HG02623 (cell line): Measurements from ENCODE around the gene ACYP2.
"Not testable (repeated sequence)": the region's sequence is repeated elsewhere in the genome, so short reads cannot be mapped to it uniquely, and the experiment has no call there.

Source experiments
- ATAC-seq: cut with Tn5 transposase; IDR thresholded peaks from one replicate; pipeline ENCODE4 v1.9.1; 2021; ENCODE audit warnings: moderate library complexity; ENCODE audit not compliant: unreplicated experiment

The ACYP2 gene

DNA sequence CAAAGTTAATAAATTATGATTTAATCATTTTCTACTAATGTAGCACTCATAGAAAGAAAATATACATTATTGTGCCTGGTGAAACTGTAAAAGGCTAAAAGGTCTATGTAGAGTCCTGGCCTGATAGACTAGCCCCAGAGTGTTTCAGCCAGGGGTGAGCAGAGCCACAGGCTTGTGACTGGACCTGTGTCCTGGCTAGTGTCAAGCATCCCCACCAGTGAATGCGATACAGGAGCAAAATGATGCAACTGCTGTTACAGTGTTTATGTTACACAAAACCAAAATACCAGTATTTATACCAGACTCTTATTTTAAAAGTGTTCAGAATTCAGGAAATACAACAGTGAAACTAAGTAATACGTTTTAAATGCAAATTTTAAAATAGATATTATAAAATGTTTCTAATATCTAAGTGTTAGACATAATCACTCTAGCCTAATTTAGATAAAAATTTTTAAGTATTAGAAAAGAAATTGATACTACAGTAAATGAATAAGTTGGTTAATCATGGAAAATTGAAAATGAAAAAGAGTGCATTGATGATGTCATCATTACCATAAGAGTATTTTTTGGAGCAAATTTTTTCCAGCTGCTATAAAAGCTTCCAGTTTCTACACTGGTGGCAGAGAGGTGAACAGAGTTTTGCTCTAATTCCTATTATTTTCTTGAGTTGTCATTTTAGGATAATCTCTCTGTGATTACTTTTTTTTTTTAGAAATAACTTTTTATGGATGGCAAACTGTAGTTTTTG, 146.8 kb downstream of the ACYP2 start:
- ATAC-seq: no peak

DNA sequence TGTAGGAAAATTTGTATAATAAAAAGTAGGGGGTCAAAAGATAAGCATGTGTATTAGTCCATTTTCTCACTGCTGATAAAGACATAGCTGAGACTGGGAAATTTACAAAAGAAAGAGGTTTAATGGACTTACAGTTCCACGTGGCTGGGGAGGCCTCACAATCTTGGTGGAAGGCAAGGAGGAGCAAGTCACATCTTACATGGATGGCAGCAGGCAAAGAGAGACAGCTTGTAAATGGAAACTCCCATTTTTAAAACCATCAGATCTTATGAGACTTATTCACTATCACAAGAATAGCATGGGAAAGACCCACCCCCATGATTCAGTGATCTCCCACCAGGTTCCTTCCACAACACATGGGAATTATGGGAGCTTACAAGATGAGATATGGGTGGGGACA, 149.7 kb downstream of the ACYP2 start:
- ATAC-seq: not testable (repeated sequence)

DNA sequence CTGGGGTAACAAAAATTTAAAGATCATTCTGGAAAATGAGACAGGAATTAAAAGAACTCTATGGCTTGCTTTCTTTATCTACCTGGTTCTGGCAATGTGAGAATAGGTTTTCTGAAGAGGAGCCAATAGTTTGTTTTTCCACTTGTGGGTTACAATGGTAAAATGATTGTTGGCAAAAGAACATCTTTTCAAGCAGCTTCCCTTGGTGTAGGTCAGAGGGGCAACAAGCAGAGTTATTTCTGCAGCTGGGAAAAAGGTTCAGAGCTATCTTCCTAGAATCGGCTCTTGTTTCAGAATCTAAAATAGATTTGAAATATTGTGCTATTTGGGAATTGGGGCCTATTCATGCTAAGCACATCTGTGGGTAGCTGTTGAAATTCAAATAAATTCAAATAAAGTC, 152.2 kb downstream of the ACYP2 start:
- no peak for ATAC-seq

DNA sequence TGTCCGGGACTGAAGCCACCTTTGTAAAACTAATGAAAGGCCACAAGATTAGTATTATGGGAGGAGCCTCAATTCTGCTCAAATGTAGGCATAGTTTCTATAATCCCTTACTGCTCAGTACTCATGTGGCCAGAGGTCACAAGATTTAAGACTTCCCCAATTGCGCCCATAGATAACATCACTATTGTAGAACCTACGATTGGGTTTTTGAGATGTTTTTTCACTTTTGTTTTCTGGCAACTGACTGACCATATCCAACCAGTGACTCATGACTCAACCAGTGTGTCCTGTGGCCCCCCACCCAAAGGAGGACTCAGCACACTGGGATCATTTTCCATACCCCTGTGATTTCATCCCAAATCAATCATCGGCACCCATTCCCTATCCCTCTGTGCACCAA, 155.8 kb downstream of the ACYP2 start:
- ATAC-seq: no peak

DNA sequence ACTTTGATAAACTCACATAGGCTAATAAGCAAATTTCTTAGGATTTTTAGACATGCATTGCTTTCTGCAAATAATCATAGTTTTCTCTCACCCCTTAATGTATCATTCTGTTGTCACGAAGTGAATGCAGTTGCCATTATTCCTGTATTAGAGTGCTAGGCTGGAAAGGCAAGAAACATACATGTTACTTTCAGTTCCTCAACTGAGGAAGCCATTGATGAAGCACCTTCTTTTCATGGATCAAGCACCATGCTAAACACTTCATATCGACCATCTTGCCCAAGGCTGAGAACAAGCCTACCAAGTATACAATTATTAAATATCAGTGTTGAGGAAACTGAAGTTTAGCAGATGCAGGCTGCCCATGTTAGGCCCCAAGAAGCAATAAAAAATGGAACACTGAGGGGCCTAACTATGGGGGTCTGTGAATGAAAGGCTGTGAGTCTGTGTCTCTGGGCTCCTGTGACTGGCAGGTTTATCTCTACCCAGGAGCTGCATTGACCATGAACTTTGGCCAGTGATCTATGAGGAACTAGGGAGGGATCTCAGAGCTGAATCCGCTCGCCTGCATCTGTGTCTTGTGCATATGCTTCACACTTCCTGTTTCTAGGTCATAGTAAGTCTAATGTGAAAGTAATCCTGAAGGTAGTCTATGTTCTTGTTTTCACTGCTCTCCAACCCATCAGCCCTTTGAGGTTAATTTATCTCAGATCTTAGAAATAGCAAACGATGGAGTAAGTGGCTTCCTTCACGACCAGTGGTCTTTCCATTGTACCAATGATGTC, 156.6 kb downstream of the ACYP2 start:
- ATAC-seq: peak; percentile 90

DNA sequence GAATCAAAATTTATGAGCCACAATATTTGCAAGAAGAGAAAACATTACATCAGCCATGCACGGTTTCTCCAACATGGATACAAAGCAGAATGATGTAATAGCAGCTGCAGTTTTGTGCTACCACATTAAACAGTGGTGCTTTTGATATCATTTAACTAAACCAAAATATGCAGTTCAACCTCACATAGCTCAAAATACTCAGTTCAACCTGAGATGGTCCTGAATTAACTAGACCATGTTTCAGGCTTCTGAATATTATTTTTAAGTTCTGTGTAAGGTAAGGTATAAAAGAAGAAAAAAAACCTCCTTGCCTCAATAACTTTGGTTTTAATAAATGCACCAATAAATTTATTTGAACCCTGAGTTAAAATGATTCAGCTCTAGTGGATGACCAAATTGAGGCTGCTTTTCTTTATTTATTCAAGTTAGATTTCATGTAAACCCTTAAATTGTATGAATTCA, 159.4 kb downstream of the ACYP2 start:
- ATAC-seq: no peak

DNA sequence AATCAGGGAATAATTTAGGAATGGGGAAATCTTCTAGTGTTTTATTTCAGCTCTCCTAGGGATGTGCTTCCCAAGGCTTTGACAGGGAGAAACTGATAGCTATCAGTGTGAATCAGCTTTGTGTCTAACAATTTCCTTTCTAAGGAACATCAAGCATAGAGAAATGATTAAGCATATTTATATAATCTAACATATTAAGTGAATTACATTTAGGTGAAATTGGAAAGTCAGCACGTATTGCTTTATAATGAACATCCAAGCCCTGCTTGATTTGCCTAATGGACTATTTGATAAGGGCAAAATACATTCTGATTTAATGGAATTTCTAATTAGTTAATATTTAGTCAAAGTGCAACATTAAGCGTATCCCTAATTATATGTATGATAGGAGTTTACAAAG, 160.1 kb downstream of the ACYP2 start:
- no peak for ATAC-seq

DNA sequence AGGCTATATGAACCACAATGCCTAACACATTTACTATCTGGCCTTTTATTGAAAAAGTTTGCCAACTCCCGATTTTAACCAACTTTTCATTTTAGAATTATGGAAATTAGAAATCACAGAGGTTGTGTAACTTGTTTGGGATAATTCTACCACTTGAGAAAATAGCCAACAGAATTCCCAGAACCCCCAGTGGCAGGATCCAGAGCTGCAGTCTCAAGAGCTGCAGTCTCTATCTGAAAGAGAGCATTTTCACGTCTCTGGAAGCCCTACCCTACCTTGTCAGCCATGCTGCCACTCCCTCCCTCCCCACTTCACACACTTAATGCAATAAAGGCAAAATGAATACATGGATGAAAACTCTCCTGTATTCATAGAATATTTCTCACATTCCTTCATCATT, 164.0 kb downstream of the ACYP2 start:
- no peak for ATAC-seq

DNA sequence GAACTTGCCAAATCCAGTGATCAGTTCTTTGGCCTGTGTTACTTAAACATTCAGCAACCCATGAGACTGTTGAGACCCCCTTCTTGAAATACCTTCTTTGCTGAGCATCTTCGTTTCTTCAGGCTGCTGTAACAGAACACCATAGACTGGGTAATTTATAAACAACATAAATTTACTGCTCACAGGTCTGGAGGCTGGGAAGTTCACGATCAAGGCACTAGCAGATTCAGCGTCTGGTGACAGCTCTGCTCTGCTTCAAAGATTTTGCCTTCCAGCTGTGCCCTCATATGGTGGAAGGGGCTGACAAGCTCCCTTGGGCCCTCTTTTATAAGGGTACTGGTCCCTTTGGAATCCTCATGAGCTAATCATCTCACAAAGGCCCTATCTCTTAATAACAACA, 169.4 kb downstream of the ACYP2 start:
- ATAC-seq: no peak

DNA sequence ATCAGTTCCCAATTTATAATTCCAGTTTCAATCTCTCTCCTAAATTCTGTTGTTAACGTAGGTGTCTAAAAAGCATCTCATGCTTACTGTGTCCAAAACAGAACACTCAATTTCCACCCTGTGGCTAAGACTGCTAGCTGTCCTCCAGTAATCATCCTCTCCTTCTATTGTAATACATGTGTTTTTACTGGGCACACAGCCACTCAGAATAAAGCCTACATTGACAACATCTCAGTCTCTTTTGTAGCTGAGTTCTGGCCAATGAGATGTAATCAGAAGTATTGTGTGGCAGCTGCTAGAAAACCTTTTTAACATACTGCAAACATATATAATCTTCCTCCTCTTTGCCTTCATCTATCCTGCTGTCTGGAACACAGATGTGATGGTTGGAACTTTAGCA, 170.0 kb downstream of the ACYP2 start:
- ATAC-seq: no peak

DNA sequence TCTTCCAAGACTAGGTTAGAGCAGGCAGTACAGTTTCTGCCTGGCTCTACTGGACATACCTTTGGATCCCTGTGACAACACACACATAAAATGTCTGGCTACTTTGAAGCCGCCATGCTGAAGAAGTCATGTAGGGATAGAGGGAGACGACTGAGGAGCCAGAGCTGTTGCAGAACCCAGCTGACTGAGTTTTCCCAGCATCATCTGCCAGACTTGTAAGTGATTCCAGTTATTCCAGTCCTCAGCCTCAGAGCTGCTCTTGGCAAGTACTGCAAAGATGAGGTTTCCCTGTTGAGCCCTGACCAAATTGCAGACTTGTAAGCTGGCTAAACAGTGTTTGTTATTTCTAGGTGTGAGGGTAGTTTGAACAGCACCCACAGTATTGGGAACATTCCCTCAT, 172.1 kb downstream of the ACYP2 start:
- no peak for ATAC-seq

DNA sequence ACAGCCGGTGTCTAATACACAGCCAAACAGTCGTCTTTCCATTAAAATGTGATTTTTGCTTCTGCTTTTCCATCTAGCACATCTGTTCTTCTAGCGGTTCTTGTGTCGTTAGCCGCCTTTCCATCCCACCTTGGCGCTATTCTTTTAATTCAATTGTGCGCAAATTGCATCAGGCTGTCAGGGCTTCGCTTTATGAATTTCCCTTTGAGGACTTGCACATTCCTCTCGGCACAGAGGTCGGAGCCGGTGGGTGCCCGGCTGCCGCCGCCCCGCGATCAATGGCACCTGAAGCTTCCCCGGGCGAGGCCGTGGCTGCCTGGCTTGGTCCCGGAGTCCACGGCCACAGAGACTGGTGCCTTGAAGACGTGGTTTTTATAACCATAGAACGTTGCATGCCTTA, 174.5 kb downstream of the ACYP2 start:
- ATAC-seq: no peak

DNA sequence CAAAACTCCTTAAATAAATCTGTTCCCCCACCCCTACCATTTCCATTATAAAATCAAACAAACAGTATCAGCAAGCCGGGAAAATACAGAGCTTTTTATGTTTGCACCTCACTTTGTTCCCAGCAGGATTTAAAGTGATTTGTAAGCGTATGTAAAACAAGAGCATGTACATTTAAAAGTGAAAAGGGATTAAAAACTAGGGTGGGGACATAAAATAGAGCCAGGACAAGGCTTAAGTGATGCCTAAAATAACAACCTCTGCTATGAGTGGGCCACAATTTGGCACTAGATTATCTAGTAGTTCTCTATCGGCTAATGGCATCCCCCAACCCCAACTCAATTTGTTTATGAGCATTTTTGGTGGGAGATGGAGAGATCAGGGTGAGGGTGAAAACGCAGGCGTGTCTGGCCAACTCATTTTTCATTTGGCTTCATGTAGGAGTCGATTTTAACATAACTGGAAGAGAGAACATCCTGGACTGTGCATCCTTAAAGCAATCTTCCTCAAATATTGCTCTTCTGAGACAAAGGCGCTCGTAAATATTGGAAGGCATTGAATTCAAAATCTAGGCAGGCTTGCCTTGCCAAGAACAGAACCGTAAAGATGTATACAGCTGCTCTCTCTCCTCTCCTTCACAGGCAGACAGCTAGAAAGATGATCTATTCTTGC, 175.1 kb downstream of the ACYP2 start:
- ATAC-seq: no peak

DNA sequence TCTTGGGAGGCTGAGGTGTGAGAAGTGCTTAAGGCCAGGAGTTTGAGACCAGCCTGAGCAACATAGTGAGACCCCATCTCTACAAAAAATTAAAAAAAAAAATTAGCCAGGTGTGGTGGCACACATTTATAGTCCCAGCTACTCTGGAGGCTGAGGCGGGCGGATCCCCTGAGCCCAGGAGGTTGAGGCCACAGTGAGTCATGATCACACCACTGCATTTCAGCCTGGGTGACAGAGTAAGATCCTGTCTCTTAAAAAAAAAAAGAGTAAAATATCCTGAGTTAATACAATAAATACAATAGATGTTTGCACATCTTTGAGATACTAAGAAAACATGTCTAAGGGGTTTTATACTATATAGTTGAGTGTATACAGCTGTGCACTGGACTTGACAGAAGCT, 179.2 kb downstream of the ACYP2 start:
- ATAC-seq: not testable (repeated sequence)

DNA sequence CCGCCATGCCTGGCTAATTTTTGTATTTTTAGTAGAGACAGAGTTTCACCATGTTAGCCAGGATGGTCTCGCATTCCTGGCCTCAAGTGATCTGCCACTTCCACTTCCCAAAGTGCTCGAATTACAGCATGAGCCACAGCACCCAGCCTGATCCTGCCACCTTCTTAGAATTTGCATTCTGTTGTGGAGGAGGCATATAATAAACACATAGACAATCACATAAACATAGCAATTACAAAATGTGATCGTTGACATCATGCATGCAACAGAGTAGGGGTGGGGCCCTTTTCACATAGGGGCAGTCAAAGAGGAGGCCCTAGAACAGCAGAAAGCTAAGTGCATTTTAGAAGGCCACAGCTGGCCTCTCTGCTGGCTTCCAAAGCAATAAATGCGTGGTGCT, 180.5 kb downstream of the ACYP2 start:
- no peak for ATAC-seq

DNA sequence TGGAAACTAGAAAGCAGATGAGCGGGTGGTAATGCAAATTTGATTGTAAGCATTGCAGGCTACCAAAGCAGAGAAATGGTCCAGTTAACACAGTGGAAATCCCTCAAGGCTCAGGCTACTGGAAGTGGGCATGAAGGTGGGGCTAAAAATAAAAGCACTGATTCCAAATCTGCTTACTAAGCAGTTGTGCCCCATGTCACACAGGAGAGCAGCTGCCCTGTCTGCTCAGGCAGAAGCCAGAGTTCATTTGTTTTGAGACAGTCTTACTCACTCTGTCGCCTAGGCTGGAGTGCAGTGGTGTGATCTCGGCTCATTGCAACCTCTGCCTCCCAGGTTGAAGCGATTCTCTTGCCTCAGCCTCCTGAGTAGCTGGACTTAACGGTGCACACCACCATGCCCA, 183.1 kb downstream of the ACYP2 start:
- no peak for ATAC-seq

DNA sequence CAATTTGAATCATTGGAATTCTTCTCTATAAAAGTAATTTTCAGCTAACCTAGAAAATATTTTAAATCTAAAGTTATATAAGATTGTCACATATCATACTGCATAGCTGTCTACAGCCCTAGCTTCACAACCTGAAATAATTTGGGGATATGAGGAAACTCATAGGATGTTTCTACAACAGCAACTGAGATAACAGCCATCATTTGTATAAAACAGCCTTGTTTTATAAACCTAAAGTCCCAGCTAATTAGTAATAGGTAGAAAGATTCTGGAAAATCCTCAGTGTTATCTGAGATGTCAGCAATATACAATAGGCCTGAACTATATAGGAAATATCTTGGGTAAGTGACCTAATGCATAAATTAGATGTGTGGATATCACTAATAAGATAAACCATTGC, 188.2 kb downstream of the ACYP2 start:
- no peak for ATAC-seq

DNA sequence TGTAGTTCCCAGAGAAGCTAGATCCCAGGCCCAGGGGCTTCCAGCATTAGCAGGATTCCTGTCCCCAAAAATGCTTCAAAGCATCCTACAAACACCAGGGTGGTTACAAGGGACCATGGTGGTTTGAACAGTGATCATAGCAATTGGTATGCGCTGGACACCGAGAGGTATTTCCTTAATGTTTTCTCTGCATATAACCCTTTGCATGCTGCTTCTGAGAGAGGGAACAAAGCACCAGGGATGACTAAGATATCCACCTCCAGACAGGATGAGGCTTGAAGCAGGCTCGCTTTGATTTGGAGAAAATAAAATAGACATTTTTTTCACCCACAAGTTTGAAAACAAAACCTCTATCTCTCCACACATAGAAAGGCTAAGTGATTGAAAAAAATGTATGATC, 191.1 kb downstream of the ACYP2 start:
- no peak for ATAC-seq

DNA sequence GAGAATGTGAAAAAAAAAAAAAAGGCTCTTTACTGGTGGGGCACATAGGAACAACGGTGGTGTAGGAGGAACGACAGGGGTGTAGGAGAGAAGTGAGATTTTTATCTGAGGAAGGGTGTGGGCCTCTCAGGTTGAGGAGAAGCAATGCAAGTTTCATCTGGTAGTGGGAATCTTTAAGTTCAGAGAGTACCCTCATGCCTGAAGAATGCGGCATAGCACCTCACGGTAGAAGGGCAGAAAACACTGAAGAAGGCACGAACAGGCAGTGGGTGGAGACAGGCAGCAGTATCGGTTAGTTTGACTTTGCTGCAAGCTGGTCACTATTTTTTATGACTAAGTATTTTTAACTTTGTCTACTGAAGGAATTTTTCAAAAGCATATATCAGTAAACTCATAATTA, 192.8 kb downstream of the ACYP2 start:
- no peak for ATAC-seq

DNA sequence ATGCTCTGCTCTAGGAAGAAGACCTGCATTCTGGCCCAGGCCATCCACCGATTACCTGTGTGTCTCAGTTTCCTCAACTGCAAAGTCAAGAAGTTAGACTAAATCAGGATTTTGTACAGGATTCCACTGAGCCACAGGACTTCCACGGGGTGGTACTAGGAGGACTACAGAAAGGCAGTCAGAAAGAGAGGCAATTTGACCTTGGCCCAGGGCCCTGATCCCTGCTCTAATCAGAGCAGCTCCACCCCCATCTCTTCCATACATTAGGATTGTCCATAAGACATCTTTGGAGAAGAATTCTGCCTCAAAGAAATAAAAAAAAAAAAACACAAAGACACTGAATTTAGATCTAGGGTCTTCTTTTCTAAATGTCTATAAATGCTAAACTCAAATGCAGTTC, 193.4 kb downstream of the ACYP2 start:
- ATAC-seq: no peak

DNA sequence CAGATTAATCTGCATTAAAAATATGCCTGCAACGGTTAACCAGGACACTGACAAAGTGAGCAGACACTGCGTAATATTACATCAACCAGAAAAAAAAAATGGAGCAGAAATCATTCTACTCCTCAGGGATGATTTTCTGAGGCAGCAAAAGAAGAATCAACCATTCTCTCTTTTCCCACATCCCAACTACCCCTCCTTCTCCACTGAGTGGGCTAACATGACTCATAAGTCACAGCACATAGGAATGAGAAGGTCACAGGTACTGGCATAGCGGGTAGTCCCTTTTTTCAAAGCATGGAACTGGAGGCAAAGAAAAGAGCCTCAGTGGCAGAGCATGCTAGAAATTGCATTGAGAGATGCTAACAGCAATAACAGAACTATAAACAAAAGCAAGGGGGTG, 194.9 kb downstream of the ACYP2 start:
- ATAC-seq: no peak

DNA sequence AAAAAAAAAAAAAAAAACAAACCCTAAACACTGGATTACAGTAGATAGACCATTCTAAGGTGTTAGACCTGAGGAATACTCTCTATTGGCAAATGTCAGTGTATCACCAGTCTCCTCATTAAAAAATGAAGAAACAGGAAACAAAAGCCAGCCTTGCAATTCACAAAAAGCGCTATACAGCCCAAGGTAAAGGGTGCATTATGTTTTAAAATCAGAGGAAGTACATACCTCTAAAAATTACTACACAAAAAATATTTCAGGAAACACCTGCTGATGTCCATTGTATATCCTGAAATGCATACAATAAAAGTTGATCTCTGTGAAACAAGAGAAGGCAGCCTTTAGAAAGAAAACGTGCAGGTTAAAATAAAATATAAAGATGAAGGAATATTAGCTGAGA, 195.5 kb downstream of the ACYP2 start:
- no peak for ATAC-seq
